DOHH2 (cell line): Measurements from ENCODE around the gene TCF25.
"Not testable (repeated sequence)": the region's sequence is repeated elsewhere in the genome, so short reads cannot be mapped to it uniquely, and the experiment has no call there.

Experiments
- H3F3A ChIP-seq: fragments of 200-600 bp; sonication (generic), shearing (Covaris generic); 2 replicates; pipeline ENCODE4 v1.6.0; 2016; ENCODE audit warnings: antibody characterized with exemption, mild to moderate bottlenecking; ENCODE audit not compliant: control insufficient read depth, insufficient read depth
- H3K27ac ChIP-seq: fragments of 200-600 bp; sonication (generic); 2 replicates; pipeline ENCODE4 v1.5.1; 2014; ENCODE audit warnings: low read depth, mild to moderate bottlenecking, low read length, moderate library complexity
- H3K27me3 ChIP-seq: fragments of 200-600 bp; sonication (generic); 2 replicates; pipeline ENCODE4 v1.6.1; 2014; ENCODE audit warnings: mild to moderate bottlenecking, low read length, mixed read lengths; ENCODE audit not compliant: control insufficient read depth
- H3K36me3 ChIP-seq: fragments of 200-600 bp; sonication (generic); 2 replicates; pipeline ENCODE4 v1.6.1; 2014; ENCODE audit warnings: mild to moderate bottlenecking, low read length, moderate library complexity, mixed read lengths; ENCODE audit not compliant: control insufficient read depth
- H3K4me1 ChIP-seq: fragments of 200-600 bp; sonication (generic); 2 replicates; pipeline ENCODE4 v1.6.1; 2014; ENCODE audit warnings: mild to moderate bottlenecking, low read length, mixed read lengths; ENCODE audit not compliant: control insufficient read depth
- H3K4me2 ChIP-seq: fragments of 200-600 bp; sonication (generic); 2 replicates; pipeline ENCODE4 v1.6.0; 2014; ENCODE audit warnings: mild to moderate bottlenecking, low read length, moderate library complexity
- H3K4me3 ChIP-seq: fragments of 200-600 bp; sonication (generic); 2 replicates; pipeline ENCODE4 v1.5.1; 2014; ENCODE audit warnings: mild to moderate bottlenecking, low read length, mixed read lengths
- H3K79me2 ChIP-seq: fragments of 200-600 bp; sonication (generic); 2 replicates; pipeline ENCODE4 v1.6.1; 2014; ENCODE audit warnings: mild to moderate bottlenecking, low read length, mixed read lengths; ENCODE audit not compliant: control insufficient read depth
- H3K9me2 ChIP-seq: fragments of 200-600 bp; sonication (generic); replicated peaks from 2 replicates; pipeline ENCODE4 v1.6.1; 2014; ENCODE audit warnings: mild to moderate bottlenecking, low read length, mixed read lengths; ENCODE audit not compliant: control insufficient read depth
- H3K9me3 ChIP-seq: fragments of 200-600 bp; sonication (generic); 2 replicates; pipeline ENCODE4 v1.6.1; 2014; ENCODE audit warnings: antibody characterized with exemption, low read length, mixed read lengths; ENCODE audit not compliant: control insufficient read depth, insufficient read depth
- H4K20me1 ChIP-seq: fragments of 200-600 bp; sonication (generic); 2 replicates; pipeline ENCODE4 v1.6.0; 2014; ENCODE audit warnings: low read depth, mild to moderate bottlenecking, antibody characterized with exemption, low read length, moderate library complexity; ENCODE audit not compliant: control insufficient read depth, insufficient read depth
- CTCF ChIP-seq: fragments of 200-600 bp; sonication (generic); IDR thresholded peaks from one replicate; pipeline ENCODE4 v1.5.1; 2014; ENCODE audit warnings: antibody characterized with exemption, mild to moderate bottlenecking, low read depth, low read length; ENCODE audit not compliant: poor library complexity, severe bottlenecking
- EZH2phosphoT487 ChIP-seq: fragments of 200-600 bp; sonication (generic); IDR thresholded peaks from 2 replicates; pipeline ENCODE4 v1.6.1; 2017; ENCODE audit warnings: borderline replicate concordance, mild to moderate bottlenecking, antibody characterized with exemption, low read length, moderate library complexity, mixed read lengths

Gene TCF25

GRCh38 chr16:89873972-89874689 lies 739 bp downstream of the TCF25 start:
- Histone ChIP-seq H3K4me1 (peaks cover 20% of the 10 kb centered on the region), H3K27ac (peak overlapping the region; percentile 92), H3K27me3 (no peaks in the 10 kb centered on the region), H3K4me2 (peak overlapping the region; percentile 73), H3K9me2 (no peaks in the 10 kb centered on the region), H3K9me3 (0 out of 2 replicates have a peak, but pooled peaks cover 4% of the 10 kb centered on the region), H3K4me3 (peak overlapping the region; percentile 97), H3F3A (peaks cover 3% of the 10 kb centered on the region; the same call in 1 of the 2 replicates), H3K79me2 (peaks cover 61% of the 10 kb centered on the region), H3K36me3 (peaks cover 44% of the 10 kb centered on the region), H4K20me1 (no peaks in the 10 kb centered on the region; the same call in 1 of the 2 replicates)
- TF ChIP-seq CTCF (no peak), EZH2phosphoT487 (no peak)

GRCh38 chr16:89879123-89879522 lies 5.7 kb downstream of the TCF25 start:
- H3K27ac ChIP-seq, H3K9me2 ChIP-seq, H3K4me1 ChIP-seq, H3K4me2 ChIP-seq, H3F3A ChIP-seq, H4K20me1 ChIP-seq, H3K9me3 ChIP-seq, H3K4me3 ChIP-seq, H3K27me3 ChIP-seq: not testable (repeated sequence)
- peaks cover 94% of the 10 kb centered on the region for H3K79me2 ChIP-seq
- H3K36me3 ChIP-seq = peaks cover 80% of the 10 kb centered on the region

DNA sequence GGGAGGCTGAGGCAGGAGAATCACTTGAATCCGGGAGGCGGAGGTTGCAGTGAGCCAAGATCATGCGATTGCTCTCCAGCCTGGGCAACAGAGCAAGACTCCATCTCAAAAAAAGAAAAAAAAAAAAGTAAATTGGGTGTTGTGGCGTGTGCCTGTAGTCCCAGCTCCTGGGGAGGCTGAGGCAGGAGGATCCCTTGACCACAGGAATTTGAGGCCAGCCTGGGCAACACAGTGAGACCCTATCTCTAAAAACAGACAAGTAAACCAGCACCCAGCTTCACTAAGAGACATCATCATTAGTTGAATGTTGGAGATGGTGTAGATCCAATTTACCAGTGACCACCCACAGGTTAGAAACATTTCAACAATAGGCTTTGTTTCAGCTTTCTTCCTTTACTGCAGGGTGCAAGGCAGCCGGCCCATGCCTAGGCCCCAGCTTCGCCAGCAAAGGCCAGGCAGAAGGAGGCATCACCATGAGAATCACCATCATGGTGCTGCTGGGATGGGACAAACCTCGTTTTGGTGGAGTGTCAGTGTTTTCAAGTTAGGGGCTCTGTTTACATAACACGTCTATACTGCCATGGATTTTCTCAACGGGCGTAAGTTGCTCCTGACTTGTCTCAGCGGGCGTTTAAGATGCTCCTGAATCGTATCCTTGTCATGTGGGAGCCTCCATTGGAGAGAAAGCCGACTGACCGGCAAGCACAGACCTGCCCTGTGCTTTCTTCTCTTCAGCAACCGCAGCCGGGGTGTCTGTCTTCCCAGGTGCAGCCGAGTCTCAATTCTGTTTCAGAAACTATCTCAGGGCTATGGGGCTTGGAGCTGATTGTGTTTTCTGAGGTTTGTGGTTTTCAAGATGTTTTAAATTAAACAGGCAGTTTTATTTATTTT lies 7.3 kb downstream of the TCF25 start:
- H3K36me3 ChIP-seq = peaks cover 78% of the 10 kb centered on the region

More for the DNA sequence above, 7.3 kb downstream of the TCF25 start:
- TF ChIP-seq CTCF = no peak
- TF ChIP-seq EZH2phosphoT487 = no peak
- no peaks in the 10 kb centered on the region for H3K9me3 ChIP-seq
- no peak overlapping the region for H3K4me2 ChIP-seq
- no peaks in the 10 kb centered on the region for H4K20me1 ChIP-seq
- H3K9me2 ChIP-seq = no peaks in the 10 kb centered on the region
- peaks cover 78% of the 10 kb centered on the region for H3K79me2 ChIP-seq
- no peaks in the 10 kb centered on the region for H3K27me3 ChIP-seq
- peaks cover 3% of the 10 kb centered on the region; the same call in 1 of the 2 replicates for H3F3A ChIP-seq
- no peaks in the 10 kb centered on the region for H3K4me1 ChIP-seq
- no peak overlapping the region for H3K27ac ChIP-seq
- H3K4me3 ChIP-seq = no peak overlapping the region
